CD4-positive, alpha-beta T cell treated with Interleukin-15 for 1 hour (primary cell): ENCODE measurements around the gene NTN5.
"Not testable (repeated sequence)": the region's sequence is repeated elsewhere in the genome, so short reads cannot be mapped to it uniquely, and the experiment has no call there.

Source experiments
- DNase-seq: peaks from one replicate; pipeline ENCODE4 v3.0.0-alpha.2; 2020

NTN5 gene

GRCh38 chr19:48695743-48696352, 23.0 kb upstream of the NTN5 start, which contains the start of gene FUT2:
FUT2 (plus strand) TSS chr19:48695971; CDS start chr19:48702957, 6,986 bp downstream.
- DNase-seq = no peak

GRCh38 chr19:48693629-48694028, 20.8 kb upstream of the NTN5 start:
- DNase-seq = not testable (repeated sequence)

- no peak for DNase-seq
Measured at GRCh38 chr19:48689449-48689848, 16.6 kb upstream of the NTN5 start.

- no peak for DNase-seq
Measured at GRCh38 chr19:48687776-48688175, 15.0 kb upstream of the NTN5 start.

GRCh38 chr19:48686637-48687036, 13.8 kb upstream of the NTN5 start:
- not testable (repeated sequence) for DNase-seq

- DNase-seq = no peak
Measured at GRCh38 chr19:48686088-48686487, 13.3 kb upstream of the NTN5 start.

GRCh38 chr19:48685583-48685982, 12.8 kb upstream of the NTN5 start:
- no peak for DNase-seq

- peak; percentile 53 for DNase-seq
Measured at GRCh38 chr19:48683349-48683748, 10.5 kb upstream of the NTN5 start.

GRCh38 chr19:48681127-48681470, 8.3 kb upstream of the NTN5 start:
- no peak for DNase-seq

GRCh38 chr19:48680436-48681126, 7.8 kb upstream of the NTN5 start:
- DNase-seq = no peak

GRCh38 chr19:48680006-48680405, 7.2 kb upstream of the NTN5 start:
- not testable (repeated sequence) for DNase-seq

- no peak for DNase-seq
Measured at GRCh38 chr19:48678201-48678600, 5.4 kb upstream of the NTN5 start.

GRCh38 chr19:48676887-48677286, 4.1 kb upstream of the NTN5 start:
- DNase-seq = no peak

- no peak for DNase-seq
Measured at GRCh38 chr19:48676487-48676886, 3.7 kb upstream of the NTN5 start.

- DNase-seq = peak; percentile 79
Measured at GRCh38 chr19:48674921-48675824, 2.4 kb upstream of the NTN5 start.

- no peak for DNase-seq
Measured at GRCh38 chr19:48674216-48674809, 1.5 kb upstream of the NTN5 start.

- DNase-seq = no peak
Measured at GRCh38 chr19:48673436-48674100, 751 bp upstream of the NTN5 start.

- no peak for DNase-seq
Measured at GRCh38 chr19:48671446-48671995, 1.3 kb downstream of the NTN5 start.

GRCh38 chr19:48670699-48671445, 1.9 kb downstream of the NTN5 start:
- no peak for DNase-seq

GRCh38 chr19:48669903-48670668, 2.7 kb downstream of the NTN5 start:
- no peak for DNase-seq

- no peak for DNase-seq
Measured at GRCh38 chr19:48668761-48669160, 4.1 kb downstream of the NTN5 start.
